HG03066 (cell line): ENCODE results near the gene TNS1.

Source experiments
- ATAC-seq: cut with Tn5 transposase; IDR thresholded peaks from one replicate; pipeline ENCODE4 v1.9.1; 2021; ENCODE audit warnings: low read depth; ENCODE audit not compliant: unreplicated experiment

The TNS1 gene

DNA sequence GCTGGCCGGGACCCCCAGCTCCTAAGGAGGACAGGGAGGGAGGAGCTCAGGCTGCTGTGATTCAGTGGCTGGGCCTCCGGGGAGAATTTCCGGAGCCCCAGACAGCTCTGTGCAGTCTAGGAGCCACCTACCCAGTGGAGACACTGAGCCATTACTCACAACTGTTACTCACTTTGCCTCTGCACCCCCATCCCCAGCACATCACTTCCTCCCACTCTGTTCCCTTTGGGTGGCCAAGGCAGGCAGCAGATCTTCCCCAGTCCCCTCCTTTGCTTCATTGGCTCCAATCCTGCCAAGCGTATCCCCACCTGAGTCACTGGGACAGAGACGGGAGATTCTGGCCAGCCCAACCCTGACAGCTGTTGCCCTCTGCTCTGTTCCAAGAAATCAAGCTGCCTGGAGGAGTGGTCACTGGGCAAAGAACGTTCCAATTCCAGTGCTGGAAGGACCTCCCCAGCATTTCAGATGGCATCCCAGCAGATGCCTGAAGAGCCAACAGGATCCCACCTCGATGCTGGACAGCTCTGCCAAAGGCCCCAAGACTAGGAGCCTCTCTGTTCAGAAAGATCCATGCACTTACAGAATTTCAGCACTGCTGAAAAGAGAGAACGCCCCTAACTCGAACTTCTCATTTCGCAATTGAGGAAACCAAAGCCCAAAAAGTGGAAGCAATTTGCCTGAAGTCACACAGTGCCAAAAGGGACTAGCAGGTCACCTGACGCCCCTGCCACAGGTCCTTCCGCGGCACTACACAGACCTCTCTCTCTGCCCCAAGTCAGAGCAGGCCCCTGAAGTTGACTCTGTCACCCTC is 68.3 kb downstream of the TNS1 start:
- no peak for ATAC-seq

GRCh38 chr2:217933617-217933993 is 69.2 kb downstream of the TNS1 start:
- no peak for ATAC-seq

GRCh38 chr2:217932803-217933616 is 69.8 kb downstream of the TNS1 start:
- no peak for ATAC-seq

DNA sequence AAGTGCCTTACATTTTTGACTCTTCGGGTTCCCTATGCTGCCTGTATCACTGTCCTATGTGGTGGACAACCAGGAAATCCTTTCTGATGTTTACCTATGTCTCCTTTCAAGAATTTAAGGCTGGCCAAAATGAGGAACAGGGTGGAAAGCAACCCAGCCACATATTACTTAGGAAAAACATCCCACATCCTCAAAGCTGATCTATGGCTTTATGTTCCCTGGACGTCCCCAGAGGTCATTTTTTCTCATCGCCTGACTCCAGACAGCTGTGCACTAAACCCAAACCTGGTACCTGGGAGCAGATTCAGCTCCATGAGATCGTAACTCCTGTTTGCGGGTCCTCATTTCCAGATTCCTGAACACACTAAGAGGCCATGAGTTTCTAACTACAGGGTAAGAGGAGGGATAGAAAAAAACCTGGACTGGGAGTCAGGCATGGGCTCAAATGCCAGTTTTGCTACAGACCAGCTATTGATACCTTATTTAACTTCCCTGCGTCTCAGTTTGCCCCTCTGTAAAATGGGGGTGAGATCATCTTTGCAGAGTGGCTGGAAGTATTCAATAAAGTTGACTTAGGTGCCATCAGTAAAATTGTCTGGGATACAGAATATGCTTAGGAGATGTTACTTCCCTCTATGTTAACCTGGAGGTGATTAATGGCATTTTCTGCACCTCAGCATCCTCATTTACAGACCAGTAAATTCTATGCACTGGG is 70.8 kb downstream of the TNS1 start:
- no peak for ATAC-seq

- ATAC-seq, result no peak
Measured at GRCh38 chr2:217930761-217931563, 71.8 kb downstream of the TNS1 start.

- ATAC-seq, result no peak
Measured at GRCh38 chr2:217929757-217930707, 72.8 kb downstream of the TNS1 start.

GRCh38 chr2:217929272-217929671 is 73.5 kb downstream of the TNS1 start:
- ATAC-seq, result no peak

DNA sequence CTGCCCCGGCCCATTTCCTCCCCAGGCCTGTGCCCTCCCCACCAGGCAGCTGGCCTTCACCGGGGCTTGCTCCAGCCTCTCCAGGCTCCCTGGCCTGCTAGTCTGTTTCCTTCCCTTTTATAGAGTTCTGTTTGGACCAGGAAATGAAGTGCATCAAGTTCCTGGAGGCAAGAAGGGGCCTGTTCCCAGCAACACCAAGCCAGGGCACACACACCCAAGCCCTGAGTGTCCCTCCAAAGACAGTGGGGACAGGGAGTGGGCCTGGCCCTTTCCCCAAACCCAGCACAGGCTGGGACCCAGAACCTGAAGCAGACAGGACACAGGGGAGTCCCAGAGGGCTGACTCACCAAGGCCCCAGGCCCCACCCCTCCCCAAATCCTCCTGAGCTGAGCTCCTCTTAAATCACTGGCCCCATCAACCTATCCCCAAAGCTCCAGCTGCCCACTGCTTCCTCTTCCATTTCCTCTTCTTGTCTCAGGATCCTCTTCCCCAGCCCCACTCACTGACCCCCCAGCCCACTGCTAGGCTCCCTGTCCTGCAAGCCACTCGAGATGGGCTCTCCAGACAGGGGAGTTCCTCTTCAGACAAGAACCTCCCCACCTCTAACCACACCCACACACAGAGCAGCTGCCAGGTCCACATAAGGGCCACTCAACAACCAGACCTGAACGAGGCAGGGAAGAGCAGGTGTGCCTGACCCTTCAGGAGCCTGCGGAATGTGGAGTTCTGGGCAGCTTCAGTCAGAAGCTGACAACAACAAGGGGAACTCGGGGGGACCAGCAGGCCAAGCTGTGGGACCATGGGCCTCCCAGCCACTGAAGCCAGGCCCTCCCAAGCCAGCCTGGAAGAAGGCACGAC is 74.2 kb downstream of the TNS1 start:
- no peak for ATAC-seq

DNA sequence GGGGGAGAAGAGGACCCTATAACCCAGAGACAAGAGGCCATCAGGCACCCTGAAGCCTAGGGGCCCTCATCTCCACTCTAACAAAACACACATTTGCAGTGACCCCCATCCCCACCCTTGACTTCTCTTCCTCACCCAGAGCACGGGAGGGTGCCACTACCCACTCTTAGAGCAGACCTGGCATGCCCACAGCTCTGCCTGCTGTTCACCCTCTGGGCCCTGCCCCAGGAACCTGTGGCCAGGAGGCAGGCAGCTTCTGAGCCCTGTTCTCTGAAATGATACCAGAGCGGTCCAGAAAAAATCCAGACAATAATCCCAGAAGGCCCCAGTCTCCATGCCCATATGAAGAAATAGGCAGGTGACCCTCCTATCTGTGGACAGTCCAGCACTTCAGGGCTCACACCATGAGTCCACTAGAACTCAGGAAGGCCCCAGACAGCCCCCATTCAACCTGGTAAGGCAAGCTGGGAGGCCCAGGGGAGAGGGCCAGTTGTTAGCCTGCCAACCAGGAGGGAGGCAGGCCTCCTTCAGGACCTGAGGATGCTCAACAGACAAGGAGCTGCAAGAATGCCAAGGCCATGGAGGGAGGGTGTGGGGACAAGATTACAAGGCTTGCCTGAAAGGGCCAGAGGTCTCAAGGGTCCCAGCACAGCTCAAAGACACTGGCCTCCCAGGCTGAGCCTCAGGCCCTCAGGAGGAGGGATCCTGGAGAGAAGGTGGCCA is 75.0 kb downstream of the TNS1 start:
- ATAC-seq, result no peak

- no peak for ATAC-seq
Measured at GRCh38 chr2:217926801-217927200, 76.0 kb downstream of the TNS1 start.

DNA sequence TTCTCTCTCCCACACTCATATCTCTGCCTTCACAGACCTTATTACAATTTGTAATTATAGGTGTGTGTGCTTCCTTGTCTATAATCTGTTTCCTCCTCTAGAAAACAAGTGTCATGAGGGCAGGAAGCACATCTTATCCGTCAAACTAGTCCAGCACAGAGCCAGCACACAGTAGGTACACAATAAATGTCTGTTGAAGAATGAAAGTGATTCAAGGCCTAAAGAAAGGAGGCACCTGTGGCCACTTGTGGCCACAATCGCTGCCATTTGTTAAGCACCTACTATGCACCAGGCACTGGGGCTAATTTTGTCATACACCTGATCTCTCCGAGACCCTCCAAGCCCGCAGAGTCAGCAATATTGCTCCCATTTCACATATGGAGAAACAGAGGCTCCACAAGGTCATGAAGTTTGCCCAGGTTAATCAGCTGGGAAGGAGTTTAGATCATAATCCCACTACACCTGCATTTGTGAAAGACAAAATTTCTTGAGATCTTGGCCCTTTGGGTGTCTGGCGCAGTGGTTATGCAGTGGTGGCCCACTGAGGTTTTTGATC is 78.4 kb downstream of the TNS1 start:
- ATAC-seq, result no peak

- no peak for ATAC-seq
Measured at GRCh38 chr2:217923007-217923686, 79.6 kb downstream of the TNS1 start.

- no peak for ATAC-seq
Measured at GRCh38 chr2:217922101-217923006, 80.4 kb downstream of the TNS1 start.

GRCh38 chr2:217920879-217921603 is 81.8 kb downstream of the TNS1 start:
- ATAC-seq, result no peak

DNA sequence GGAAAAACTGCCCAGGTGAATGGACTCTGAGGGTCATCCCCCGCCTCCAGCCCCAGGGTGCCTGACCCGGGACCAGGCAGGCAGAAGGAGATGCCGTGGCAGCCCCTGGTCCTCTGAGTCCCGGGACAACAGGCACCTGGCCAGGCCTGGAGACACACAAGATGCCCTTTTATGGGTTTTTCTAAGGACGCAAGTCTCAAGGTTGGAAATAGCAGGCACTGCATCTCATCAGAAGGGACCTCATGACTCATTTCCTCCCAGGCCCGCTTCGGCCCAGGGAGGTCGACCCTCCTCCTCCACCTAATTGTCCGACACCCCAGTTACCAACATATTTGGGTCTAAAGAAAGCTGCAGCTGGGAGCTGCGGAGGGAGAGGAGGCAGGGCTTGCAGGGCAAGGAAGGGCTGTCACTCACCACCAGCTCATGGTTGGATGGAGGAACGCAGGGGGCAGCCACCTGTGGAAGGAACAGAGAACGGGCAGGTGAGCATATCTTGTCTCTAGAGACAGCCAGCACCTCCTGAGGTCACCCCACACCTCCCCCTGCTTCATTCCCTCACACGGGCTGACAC is 82.9 kb downstream of the TNS1 start:
- no peak for ATAC-seq
